H1 (cell line): Measurements from ENCODE around the gene PRKCA. TPM values are rescaled to one million over a fixed set of nuclear protein-coding genes. Genes with fewer than 3 reads are reported as not detected.

Experiments
- SAP30 ChIP-seq: fragments of 300-600 bp; sonication (generic); IDR thresholded peaks from 2 replicates; pipeline ENCODE4 v1.7.1; 2012; ENCODE audit warnings: low read length, moderate library complexity, mild to moderate bottlenecking, inconsistent platforms; ENCODE audit not compliant: insufficient read depth, insufficient replicate concordance
- SRF ChIP-seq: IDR thresholded peaks from 2 replicates; pipeline ENCODE4 v1.6.1; 2011; ENCODE audit warnings: mild to moderate bottlenecking, low read depth, low read length, moderate library complexity
- polyA plus RNA-seq, 7 experiments: library from polyadenylated mRNA; depleted of rRNA in 3 of 7; stranded (reverse) in 5 of 7; unstranded in 2 of 7; fragments of >200 nt in 5 of 7; fragments of 200-250 nt in 2 of 7; gene quantifications; 1 replicate in 5 of 7; 2 replicates in 1 of 7; 4 replicates in 1 of 7; pipeline versions ENCODE4 v1.2.1 to v1.2.3, GENCODE V29; 2011 to 2013; ENCODE audit warnings: missing spikeins in 2 of 7, mixed read lengths in 2 of 7
- total RNA-seq: library from RNA; stranded (reverse); fragmentation: NEBNext Ultra II Directional; extraction: Animal tissue kit (Norgen Biotek cat#: 25700); gene quantifications from 2 replicates; pipeline ENCODE4 v1.2.1, GENCODE V29; 2021
- TF ChIP-seq, protein P1 (sequence below): IDR thresholded peaks from 2 replicates; pipeline ENCODE4 v1.6.1; 2011; ENCODE audit warnings: low read length, improper control_type of control experiment

The PRKCA gene
- total and polyA plus RNA-seq, 2 of the 8 experiments (the other 6 are each of a cell fraction or from before 2014, with no cell fraction given): 5.8 to 17.8 TPM

DNA sequence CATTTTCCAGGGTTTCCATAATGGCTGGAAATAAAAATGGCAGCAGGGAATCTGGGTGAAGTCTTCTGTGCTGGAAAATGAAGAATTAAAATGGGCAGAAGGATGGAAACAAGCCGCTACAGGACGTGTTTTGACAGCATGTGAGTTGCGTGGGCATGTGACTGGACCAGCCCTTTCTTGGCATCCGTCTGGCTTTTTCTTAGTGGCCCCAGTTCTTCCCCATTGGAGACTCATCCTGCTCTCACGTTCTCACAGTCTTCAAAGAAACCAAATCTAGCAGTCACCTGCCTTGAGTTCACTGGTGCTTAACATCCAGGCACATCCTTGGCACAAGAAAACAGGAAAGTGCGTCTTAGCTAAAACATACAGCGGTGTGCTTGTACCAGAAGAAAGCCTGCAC is 352.4 kb downstream of the PRKCA start (continued):
- TF ChIP-seq SAP30 (no peak), SRF (no peak)
- TF ChIP-seq, protein P1, sequence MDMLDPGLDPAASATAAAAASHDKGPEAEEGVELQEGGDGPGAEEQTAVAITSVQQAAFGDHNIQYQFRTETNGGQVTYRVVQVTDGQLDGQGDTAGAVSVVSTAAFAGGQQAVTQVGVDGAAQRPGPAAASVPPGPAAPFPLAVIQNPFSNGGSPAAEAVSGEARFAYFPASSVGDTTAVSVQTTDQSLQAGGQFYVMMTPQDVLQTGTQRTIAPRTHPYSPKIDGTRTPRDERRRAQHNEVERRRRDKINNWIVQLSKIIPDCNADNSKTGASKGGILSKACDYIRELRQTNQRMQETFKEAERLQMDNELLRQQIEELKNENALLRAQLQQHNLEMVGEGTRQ: no peak
- TF ChIP-seq, all 59 proteins: peak for 0
